NK-92 treated with Interleukin-12 subunit alpha and Interleukin-12 subunit beta, amount 100 ng/mL, for 24 hours (cell line): Measurements from ENCODE around the gene MEGF11.

Experiments used
- DNase-seq: peaks from one replicate; lab custom pipeline; 2025; lab: John Stamatoyannopoulos, UW

Gene MEGF11

GRCh38 chr15:66215811-66216210 lies 37.7 kb downstream of the MEGF11 start:
- DNase-seq = no peak

GRCh38 chr15:66214246-66214645 lies 39.3 kb downstream of the MEGF11 start:
- no peak for DNase-seq

- DNase-seq = no peak
Observed at GRCh38 chr15:66212563-66212921, 41.0 kb downstream of the MEGF11 start.

GRCh38 chr15:66211670-66212562 lies 41.6 kb downstream of the MEGF11 start:
- no peak for DNase-seq

GRCh38 chr15:66210684-66211083 lies 42.9 kb downstream of the MEGF11 start:
- DNase-seq = no peak

- no peak for DNase-seq
Observed at GRCh38 chr15:66198757-66199156, 54.8 kb downstream of the MEGF11 start.

GRCh38 chr15:66196602-66197001 lies 56.9 kb downstream of the MEGF11 start:
- no peak for DNase-seq

- no peak for DNase-seq
Observed at GRCh38 chr15:66195621-66196230, 57.8 kb downstream of the MEGF11 start.

GRCh38 chr15:66193066-66193465 lies 60.5 kb downstream of the MEGF11 start:
- DNase-seq = no peak

GRCh38 chr15:66190746-66191145 lies 62.8 kb downstream of the MEGF11 start:
- no peak for DNase-seq

- no peak for DNase-seq
Observed at GRCh38 chr15:66189291-66189690, 64.3 kb downstream of the MEGF11 start.

GRCh38 chr15:66188464-66188863 lies 65.1 kb downstream of the MEGF11 start:
- DNase-seq = no peak

- no peak for DNase-seq
Observed at GRCh38 chr15:66187271-66187670, 66.3 kb downstream of the MEGF11 start.

- no peak for DNase-seq
Observed at GRCh38 chr15:66186049-66186825, 67.3 kb downstream of the MEGF11 start.

GRCh38 chr15:66184936-66185790 lies 68.4 kb downstream of the MEGF11 start:
- no peak for DNase-seq

GRCh38 chr15:66184492-66184891 lies 69.1 kb downstream of the MEGF11 start:
- DNase-seq = no peak

GRCh38 chr15:66180531-66181097 lies 72.9 kb downstream of the MEGF11 start:
- DNase-seq = no peak

GRCh38 chr15:66178531-66178910 lies 75.0 kb downstream of the MEGF11 start:
- no peak for DNase-seq

- no peak for DNase-seq
Observed at GRCh38 chr15:66172324-66172980, 81.1 kb downstream of the MEGF11 start.

GRCh38 chr15:66171841-66172240 lies 81.7 kb downstream of the MEGF11 start:
- no peak for DNase-seq

GRCh38 chr15:66170716-66171115 lies 82.8 kb downstream of the MEGF11 start:
- DNase-seq = no peak
